HEK293 (cell line): Measurements from ENCODE around the gene HMGB3.

ENCODE experiments used
- CTCF ChIA-PET: fragments of 350-600 bp; formaldehyde crosslinking; extraction: SDS; loops from one replicate; lab custom pipeline; 2021; ENCODE audit warnings: antibody characterized with exemption; lab: Yijun Ruan, JAX
- POLR2A ChIA-PET: fragments of 300-600 bp; formaldehyde crosslinking; extraction: SDS; loops from one replicate; lab custom pipeline; 2020; ENCODE audit warnings: antibody characterized with exemption, inconsistent platforms; lab: Yijun Ruan, JAX
- H3K27ac ChIP-seq: fragments of 200-500 bp; sonication (Bioruptor generic); 2 replicates; pipeline ENCODE4 v1.5.1; 2014; ENCODE audit warnings: low read depth, low read length, control low read depth, inconsistent platforms; ENCODE audit errors: extremely low read depth
- H3K36me3 ChIP-seq, 2 experiments: fragments of 200-500 bp in 1 of 2; sonication (Bioruptor generic) in 1 of 2; 1 replicate in 1 of 2; 2 replicates in 1 of 2; pipeline ENCODE4 v1.5.1; 2014 to 2017; ENCODE audit warnings: inconsistent platforms in 2 of 2, low read length in 2 of 2; ENCODE audit not compliant: control insufficient read depth in 2 of 2, insufficient read depth in 1 of 2
- H3K4me1 ChIP-seq: fragments of 200-500 bp; sonication (Bioruptor generic); 2 replicates; pipeline ENCODE4 v1.5.1; 2014; ENCODE audit warnings: mild to moderate bottlenecking, low read length, inconsistent platforms; ENCODE audit not compliant: control insufficient read depth, insufficient read depth
- H3K4me3 ChIP-seq: 2 replicates; pipeline ENCODE4 v1.5.1; 2011; ENCODE audit warnings: low read depth, mild to moderate bottlenecking, control low read depth, low read length, moderate library complexity
- H3K9me3 ChIP-seq: fragments of 200-500 bp; sonication (Bioruptor generic); 2 replicates; pipeline ENCODE4 v1.5.1; 2014; ENCODE audit warnings: low read depth, low read length, inconsistent platforms; ENCODE audit not compliant: control insufficient read depth, insufficient read depth
- GLI4 ChIP-seq: fragments of 450-650 bp; formaldehyde crosslinking; IDR thresholded peaks from 2 replicates; pipeline ENCODE4 v1.5.1; 2016; ENCODE audit warnings: missing biosample characterization, missing genetic modification characterization
- YY1 ChIP-seq: fragments of 450-650 bp; formaldehyde crosslinking; IDR thresholded peaks from 2 replicates; pipeline ENCODE4 v1.5.1; 2018; ENCODE audit warnings: missing biosample characterization, missing genetic modification characterization
- ZBTB26 ChIP-seq: fragments of 450-650 bp; formaldehyde crosslinking; optimal IDR thresholded peaks from 2 replicates; pipeline ENCODE3; 2016; ENCODE audit warnings: missing biosample characterization, mild to moderate bottlenecking, missing genetic modification characterization
- ZIC2 ChIP-seq: fragments of 450-650 bp; formaldehyde crosslinking; IDR thresholded peaks from 2 replicates; pipeline ENCODE4 v1.5.1; 2016; ENCODE audit warnings: missing biosample characterization, missing genetic modification characterization
- ZNF132 ChIP-seq: fragments of 450-650 bp; formaldehyde crosslinking; IDR thresholded peaks from 2 replicates; pipeline ENCODE4 v1.5.1; 2017; ENCODE audit warnings: missing biosample characterization, missing genetic modification characterization, borderline replicate concordance
- ZNF157 ChIP-seq: fragments of 450-650 bp; formaldehyde crosslinking; IDR thresholded peaks from 2 replicates; pipeline ENCODE4 v1.5.1; 2016; ENCODE audit warnings: missing biosample characterization, missing genetic modification characterization
- ZNF16 ChIP-seq: fragments of 450-650 bp; formaldehyde crosslinking; IDR thresholded peaks from 2 replicates; pipeline ENCODE4 v1.5.1; 2016; ENCODE audit warnings: low read depth, missing biosample characterization, missing genetic modification characterization
- ZNF19 ChIP-seq: fragments of 450-650 bp; formaldehyde crosslinking; IDR thresholded peaks from 2 replicates; pipeline ENCODE4; 2016; ENCODE audit warnings: missing biosample characterization, missing genetic modification characterization, low read depth
- ZNF211 ChIP-seq: fragments of 450-650 bp; formaldehyde crosslinking; IDR thresholded peaks from 2 replicates; pipeline ENCODE4 v1.5.1; 2016; ENCODE audit warnings: low read depth, missing biosample characterization, missing genetic modification characterization
- ZNF350 ChIP-seq: fragments of 450-650 bp; formaldehyde crosslinking; IDR thresholded peaks from 2 replicates; pipeline ENCODE4 v1.5.0; 2017; ENCODE audit warnings: missing biosample characterization, mild to moderate bottlenecking, missing genetic modification characterization
- ZNF518A ChIP-seq: fragments of 450-650 bp; formaldehyde crosslinking; conservative IDR thresholded peaks from 2 replicates; pipeline ENCODE4 v1.5.1; 2016; ENCODE audit warnings: low read depth, missing biosample characterization, missing genetic modification characterization
- ZNF549 ChIP-seq: fragments of 450-650 bp; IDR thresholded peaks from 2 replicates; pipeline ENCODE4 v1.5.1; 2018; ENCODE audit warnings: missing biosample characterization, missing genetic modification characterization, mild to moderate bottlenecking, inconsistent platforms, moderate library complexity
- ZNF837 ChIP-seq: fragments of 450-650 bp; formaldehyde crosslinking; IDR thresholded peaks from 2 replicates; pipeline ENCODE4 v1.5.1; 2016; ENCODE audit warnings: missing biosample characterization, missing genetic modification characterization
- TF ChIP-seq, protein P1 (sequence below): fragments of 450-650 bp; formaldehyde crosslinking; IDR thresholded peaks from 2 replicates; pipeline ENCODE4 v1.5.1; 2016; ENCODE audit warnings: missing biosample characterization, missing genetic modification characterization

Gene HMGB3

DNA sequence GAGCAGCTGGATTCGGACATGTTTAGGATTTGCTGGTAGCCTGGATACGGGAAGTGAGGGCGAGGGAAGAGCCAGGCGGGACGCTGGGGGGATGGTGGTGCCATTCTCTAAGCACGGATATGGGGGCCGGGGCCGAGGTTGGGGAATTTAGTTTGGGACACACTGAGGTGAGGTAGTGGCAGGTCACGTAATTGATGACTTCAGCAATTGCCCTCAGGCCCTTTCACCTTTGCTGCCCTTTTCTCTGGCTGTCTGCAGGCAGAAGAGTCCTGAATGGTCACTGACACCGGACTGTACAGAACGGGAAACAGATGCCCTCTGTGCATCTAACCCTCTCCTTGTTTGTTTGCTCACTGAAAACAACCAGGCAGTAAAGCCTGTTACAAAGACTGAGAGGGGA, 16.9 kb upstream of the HMGB3 start:
- CTCF ChIA-PET: no interaction called here
- H3K4me3 ChIP-seq: no peak overlapping the region
- POLR2A ChIA-PET: no interaction called here

More for the DNA sequence above, 16.9 kb upstream of the HMGB3 start:
- no peaks in the 10 kb centered on the region for H3K4me1 ChIP-seq
- no peaks in the 10 kb centered on the region for H3K9me3 ChIP-seq
- no peaks in the 10 kb centered on the region; a peak in 1 of 3 replicates for H3K36me3 ChIP-seq
- TF ChIP-seq ZNF518A: no peak
- no peak for TF ChIP-seq ZNF837 (tag by site-specific recombination)
- no peak for TF ChIP-seq ZNF157 (tag by site-specific recombination)
- TF ChIP-seq ZIC2 (tag by site-specific recombination): no peak
- TF ChIP-seq ZBTB26: no peak
- no peak for TF ChIP-seq ZNF211 (tag by site-specific recombination)
- TF ChIP-seq ZNF16 (tag by site-specific recombination): no peak
- no peak for TF ChIP-seq ZNF350 (tag by site-specific recombination)
- TF ChIP-seq GLI4: no peak
- TF ChIP-seq ZNF132 (tag by site-specific recombination): no peak
- no peak for TF ChIP-seq YY1 (tag by site-specific recombination)
- TF ChIP-seq, protein P1, sequence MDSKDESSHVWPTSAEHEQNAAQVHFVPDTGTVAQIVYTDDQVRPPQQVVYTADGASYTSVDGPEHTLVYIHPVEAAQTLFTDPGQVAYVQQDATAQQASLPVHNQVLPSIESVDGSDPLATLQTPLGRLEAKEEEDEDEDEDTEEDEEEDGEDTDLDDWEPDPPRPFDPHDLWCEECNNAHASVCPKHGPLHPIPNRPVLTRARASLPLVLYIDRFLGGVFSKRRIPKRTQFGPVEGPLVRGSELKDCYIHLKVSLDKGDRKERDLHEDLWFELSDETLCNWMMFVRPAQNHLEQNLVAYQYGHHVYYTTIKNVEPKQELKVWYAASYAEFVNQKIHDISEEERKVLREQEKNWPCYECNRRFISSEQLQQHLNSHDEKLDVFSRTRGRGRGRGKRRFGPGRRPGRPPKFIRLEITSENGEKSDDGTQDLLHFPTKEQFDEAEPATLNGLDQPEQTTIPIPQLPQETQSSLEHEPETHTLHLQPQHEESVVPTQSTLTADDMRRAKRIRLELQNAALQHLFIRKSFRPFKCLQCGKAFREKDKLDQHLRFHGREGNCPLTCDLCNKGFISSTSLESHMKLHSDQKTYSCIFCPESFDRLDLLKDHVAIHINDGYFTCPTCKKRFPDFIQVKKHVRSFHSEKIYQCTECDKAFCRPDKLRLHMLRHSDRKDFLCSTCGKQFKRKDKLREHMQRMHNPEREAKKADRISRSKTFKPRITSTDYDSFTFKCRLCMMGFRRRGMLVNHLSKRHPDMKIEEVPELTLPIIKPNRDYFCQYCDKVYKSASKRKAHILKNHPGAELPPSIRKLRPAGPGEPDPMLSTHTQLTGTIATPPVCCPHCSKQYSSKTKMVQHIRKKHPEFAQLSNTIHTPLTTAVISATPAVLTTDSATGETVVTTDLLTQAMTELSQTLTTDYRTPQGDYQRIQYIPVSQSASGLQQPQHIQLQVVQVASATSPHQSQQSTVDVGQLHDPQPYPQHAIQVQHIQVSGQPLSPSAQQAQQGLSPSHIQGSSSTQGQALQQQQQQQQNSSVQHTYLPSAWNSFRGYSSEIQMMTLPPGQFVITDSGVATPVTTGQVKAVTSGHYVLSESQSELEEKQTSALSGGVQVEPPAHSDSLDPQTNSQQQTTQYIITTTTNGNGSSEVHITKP (tag by site-specific recombination): no peak
- TF ChIP-seq ZNF549: no peak
- no peak for TF ChIP-seq ZNF19 (tag by site-specific recombination)
- no peak overlapping the region for H3K27ac ChIP-seq
